SU-DHL-6 (cell line): Measurements from ENCODE around the gene KRT12.

Source experiments
- H2AFZ ChIP-seq: fragments of 200-600 bp; sonication (generic); 2 replicates; pipeline ENCODE4 v1.6.1; 2014; ENCODE audit warnings: low read depth, mild to moderate bottlenecking, moderate library complexity, mixed read lengths, antibody characterized with exemption, low read length; ENCODE audit not compliant: severe bottlenecking
- H3F3A ChIP-seq: fragments of 200-600 bp; shearing (Covaris generic); 2 replicates; pipeline ENCODE4 v1.6.0; 2016; ENCODE audit warnings: antibody characterized with exemption, mild to moderate bottlenecking; ENCODE audit not compliant: insufficient read depth
- H3K27ac ChIP-seq: fragments of 200-600 bp; sonication (generic); 2 replicates; pipeline ENCODE4 v1.5.1; 2016; ENCODE audit warnings: low read depth, mild to moderate bottlenecking, low read length, moderate library complexity, mixed read lengths
- H3K27me3 ChIP-seq: fragments of 200-600 bp; sonication (generic), shearing (Covaris generic); 2 replicates; pipeline ENCODE4 v1.6.0; 2014; ENCODE audit warnings: mild to moderate bottlenecking, low read length
- H3K36me3 ChIP-seq: fragments of 200-600 bp; sonication (generic); 2 replicates; pipeline ENCODE4 v1.6.1; 2014; ENCODE audit warnings: mild to moderate bottlenecking, low read length, mixed read lengths
- H3K4me2 ChIP-seq: fragments of 300-600, 200-600 bp; shearing (Covaris generic), sonication (generic); 2 replicates; pipeline ENCODE4 v1.6.0; 2014; ENCODE audit warnings: low read length, low read depth, mild to moderate bottlenecking; ENCODE audit not compliant: poor library complexity, severe bottlenecking
- H3K4me3 ChIP-seq: fragments of 200-600 bp; sonication (generic); 2 replicates; pipeline ENCODE4 v1.5.1; 2014; ENCODE audit warnings: antibody characterized with exemption, low read length, mild to moderate bottlenecking, mixed read lengths; ENCODE audit not compliant: insufficient read depth, poor library complexity, severe bottlenecking
- H3K79me2 ChIP-seq: fragments of 200-600 bp; sonication (generic); 2 replicates; pipeline ENCODE4 v1.6.1; 2014; ENCODE audit warnings: mild to moderate bottlenecking, low read length, moderate library complexity; ENCODE audit not compliant: insufficient read depth
- H3K9ac ChIP-seq: fragments of 200-600 bp; sonication (generic); 2 replicates; pipeline ENCODE4 v1.7.0; 2014; ENCODE audit warnings: mild to moderate bottlenecking, low read length
- H3K9me2 ChIP-seq: fragments of 200-600 bp; sonication (generic); replicated peaks from 2 replicates; pipeline ENCODE4 v1.6.1; 2014; ENCODE audit warnings: low read length; ENCODE audit not compliant: insufficient read depth
- H3K9me3 ChIP-seq: fragments of 200-600 bp; sonication (generic); 2 replicates; pipeline ENCODE4 v1.6.1; 2014; ENCODE audit warnings: low read length, mixed read lengths; ENCODE audit not compliant: insufficient read depth
- H4K20me1 ChIP-seq: fragments of 200-600 bp; sonication (generic); 2 replicates; pipeline ENCODE4 v1.6.1; 2014; ENCODE audit warnings: low read depth, mild to moderate bottlenecking, antibody characterized with exemption, low read length, moderate library complexity, mixed read lengths
- EZH2phosphoT487 ChIP-seq: fragments of 200-600 bp; sonication (generic), shearing (Covaris generic); conservative IDR thresholded peaks from 2 replicates; pipeline ENCODE4 v1.6.1; 2018; ENCODE audit warnings: mild to moderate bottlenecking, antibody characterized with exemption, low read length, moderate library complexity, mixed read lengths
- TF ChIP-seq, protein P1 (sequence below): fragments of 200-600 bp; sonication (generic); IDR thresholded peaks from one replicate; pipeline ENCODE4 v1.5.1; 2017; ENCODE audit warnings: antibody characterized with exemption, mild to moderate bottlenecking, low read length, moderate library complexity; ENCODE audit not compliant: insufficient read depth, poor library complexity, severe bottlenecking

Gene KRT12

DNA sequence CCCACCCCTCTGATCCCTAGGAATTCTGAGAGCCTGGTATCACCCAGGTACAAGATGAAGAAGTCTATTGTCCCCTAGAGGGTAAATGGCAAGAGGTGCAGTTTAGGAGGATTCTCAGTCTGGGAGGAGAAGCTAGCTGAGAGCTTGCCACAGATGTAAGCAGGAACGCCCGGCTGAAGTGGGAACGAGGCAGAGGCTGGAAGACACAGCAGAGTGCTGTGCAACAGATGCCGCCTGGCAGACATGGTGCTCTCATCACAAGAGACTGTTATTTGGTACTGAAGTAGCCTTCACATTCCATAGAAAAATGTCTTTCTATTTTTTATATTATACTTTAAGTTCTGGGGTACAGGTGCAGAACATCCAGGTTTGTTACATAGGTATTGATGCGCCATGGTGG lies 38.3 kb upstream of the KRT12 start:
- H3F3A ChIP-seq, result no peaks in the 10 kb centered on the region
- no peak overlapping the region for H3K27ac ChIP-seq
- no peak overlapping the region for H3K4me3 ChIP-seq
- no peaks in the 10 kb centered on the region for H4K20me1 ChIP-seq
- no peaks in the 10 kb centered on the region for H3K9me3 ChIP-seq
- no peaks in the 10 kb centered on the region for H3K36me3 ChIP-seq
- TF ChIP-seq, protein P1, sequence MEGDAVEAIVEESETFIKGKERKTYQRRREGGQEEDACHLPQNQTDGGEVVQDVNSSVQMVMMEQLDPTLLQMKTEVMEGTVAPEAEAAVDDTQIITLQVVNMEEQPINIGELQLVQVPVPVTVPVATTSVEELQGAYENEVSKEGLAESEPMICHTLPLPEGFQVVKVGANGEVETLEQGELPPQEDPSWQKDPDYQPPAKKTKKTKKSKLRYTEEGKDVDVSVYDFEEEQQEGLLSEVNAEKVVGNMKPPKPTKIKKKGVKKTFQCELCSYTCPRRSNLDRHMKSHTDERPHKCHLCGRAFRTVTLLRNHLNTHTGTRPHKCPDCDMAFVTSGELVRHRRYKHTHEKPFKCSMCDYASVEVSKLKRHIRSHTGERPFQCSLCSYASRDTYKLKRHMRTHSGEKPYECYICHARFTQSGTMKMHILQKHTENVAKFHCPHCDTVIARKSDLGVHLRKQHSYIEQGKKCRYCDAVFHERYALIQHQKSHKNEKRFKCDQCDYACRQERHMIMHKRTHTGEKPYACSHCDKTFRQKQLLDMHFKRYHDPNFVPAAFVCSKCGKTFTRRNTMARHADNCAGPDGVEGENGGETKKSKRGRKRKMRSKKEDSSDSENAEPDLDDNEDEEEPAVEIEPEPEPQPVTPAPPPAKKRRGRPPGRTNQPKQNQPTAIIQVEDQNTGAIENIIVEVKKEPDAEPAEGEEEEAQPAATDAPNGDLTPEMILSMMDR, result no peak
- no peak for TF ChIP-seq EZH2phosphoT487
- H3K9me2 ChIP-seq, result no peaks in the 10 kb centered on the region
- H3K4me2 ChIP-seq, result no peak overlapping the region
- H3K27me3 ChIP-seq, result no peaks in the 10 kb centered on the region
- no peaks in the 10 kb centered on the region for H3K79me2 ChIP-seq
- H3K9ac ChIP-seq, result no peak overlapping the region
- H2AFZ ChIP-seq, result no peak overlapping the region

DNA sequence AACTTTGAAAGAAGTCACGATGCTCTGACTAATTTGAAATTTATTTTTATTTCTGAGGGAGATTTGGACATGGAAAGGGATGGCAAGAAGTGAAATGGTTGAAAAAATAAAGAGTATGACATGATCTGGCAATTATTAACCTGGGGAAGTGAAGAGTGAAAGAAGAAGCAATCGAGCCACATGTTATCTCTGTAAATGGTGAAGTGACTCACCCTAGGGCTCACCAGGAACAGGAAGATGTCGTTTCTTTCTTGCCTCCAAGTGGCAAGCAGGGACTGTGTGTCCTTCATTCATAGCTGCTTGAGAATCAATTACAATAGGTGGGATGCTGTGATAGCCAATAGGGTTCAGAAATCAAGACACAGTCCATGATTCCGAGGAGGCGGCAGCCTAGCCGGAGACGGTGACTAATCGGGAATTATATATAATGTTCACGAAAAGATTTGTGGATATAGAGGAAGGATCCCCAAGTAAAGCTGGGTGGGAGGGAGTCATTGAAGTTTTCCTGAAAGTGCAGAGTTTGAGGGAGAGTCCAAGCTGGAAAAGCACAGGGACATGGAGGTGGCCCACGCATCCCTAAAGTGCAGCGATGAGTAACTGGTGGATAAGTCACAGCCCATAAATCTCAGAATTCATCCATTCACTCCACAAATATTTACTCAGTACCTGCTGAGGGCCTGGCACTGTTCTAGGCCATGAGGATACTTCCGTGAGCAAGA lies 36.3 kb upstream of the KRT12 start:
- Histone ChIP-seq H3K4me2 (no peak overlapping the region), H3K27ac (no peak overlapping the region), H4K20me1 (no peaks in the 10 kb centered on the region), H2AFZ (no peak overlapping the region), H3K9ac (no peak overlapping the region), H3K4me3 (no peak overlapping the region), H3K27me3 (no peaks in the 10 kb centered on the region), H3K9me3 (no peaks in the 10 kb centered on the region), H3F3A (no peaks in the 10 kb centered on the region), H3K79me2 (no peaks in the 10 kb centered on the region), H3K9me2 (no peaks in the 10 kb centered on the region), H3K36me3 (no peaks in the 10 kb centered on the region)
- TF ChIP-seq, protein P1, result no peak
- TF ChIP-seq EZH2phosphoT487, result no peak

DNA sequence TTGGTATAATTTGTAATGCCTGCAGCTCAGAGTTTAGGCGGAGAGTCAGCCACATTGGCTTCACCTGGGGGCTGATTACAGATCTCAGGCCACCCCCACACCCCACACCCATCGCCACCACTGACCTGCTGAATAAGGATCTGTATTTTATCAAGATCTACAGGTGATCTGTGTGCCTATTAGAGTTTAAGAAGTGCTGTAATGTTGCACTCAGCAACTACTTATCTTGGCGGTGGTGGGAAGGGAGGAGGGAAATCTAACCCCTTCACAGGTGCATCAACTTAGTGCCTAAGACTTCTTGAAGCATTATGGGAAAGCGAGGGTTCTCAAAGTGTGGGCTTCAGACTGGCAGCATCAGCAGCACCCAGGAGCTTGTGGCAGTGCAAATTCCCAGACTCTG lies 35.5 kb upstream of the KRT12 start:
- H3K9me3 ChIP-seq, result no peaks in the 10 kb centered on the region
- no peak overlapping the region for H3K27ac ChIP-seq
- H3K9me2 ChIP-seq, result no peaks in the 10 kb centered on the region
- H4K20me1 ChIP-seq, result no peaks in the 10 kb centered on the region
- no peak overlapping the region for H3K9ac ChIP-seq
- H2AFZ ChIP-seq, result no peak overlapping the region
- H3K27me3 ChIP-seq, result no peaks in the 10 kb centered on the region
- H3F3A ChIP-seq, result no peaks in the 10 kb centered on the region
- no peak overlapping the region for H3K4me2 ChIP-seq
- no peak overlapping the region for H3K4me3 ChIP-seq
- H3K36me3 ChIP-seq, result no peaks in the 10 kb centered on the region
- H3K79me2 ChIP-seq, result no peaks in the 10 kb centered on the region
- no peak for TF ChIP-seq EZH2phosphoT487
- TF ChIP-seq, protein P1, result no peak
